A172 (cell line): ENCODE results near the gene PPIG. TPM values are rescaled to one million over a fixed set of nuclear protein-coding genes. Genes with fewer than 3 reads are reported as not detected.
"Not testable (repeated sequence)": the region's sequence is repeated elsewhere in the genome, so short reads cannot be mapped to it uniquely, and the experiment has no call there.

Source experiments
- DNase-seq: peaks from one replicate; pipeline ENCODE4 v3.0.0-alpha.2; 2015; ENCODE audit warnings: low spot score
- total RNA-seq: library from RNA; depleted of rRNA; stranded (reverse); fragments of >200 nt; shearing (Covaris generic); gene quantifications from 2 replicates; pipeline ENCODE4 v1.2.3, GENCODE V29; 2014; rRNA removed

Gene PPIG
- total RNA-seq, 1 experiment from 2014 or later, result 48.6 TPM

GRCh38 chr2:169664600-169664977, 80.4 kb downstream of the PPIG start:
- no peak for DNase-seq

GRCh38 chr2:169664978-169665930, 81.1 kb downstream of the PPIG start:
- no peak for DNase-seq

DNA sequence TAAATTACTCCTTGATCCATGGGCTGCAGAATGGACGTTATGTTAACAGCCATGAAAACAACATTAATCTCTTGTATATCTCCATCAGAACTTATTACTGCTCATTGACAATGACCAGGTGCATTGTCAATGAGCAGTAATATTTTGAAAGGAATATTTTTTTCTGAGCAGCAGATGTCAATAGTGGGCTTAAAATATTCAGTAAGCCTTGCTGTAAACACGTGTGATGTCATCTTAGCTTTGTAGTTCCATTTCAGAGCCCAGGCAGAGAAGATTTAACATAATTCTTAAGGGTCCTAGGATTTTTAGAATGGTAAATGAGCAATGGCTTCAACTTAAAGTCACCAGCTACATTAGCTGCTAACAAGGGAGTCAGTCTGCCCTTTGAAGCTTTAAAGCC, 83.4 kb downstream of the PPIG start:
- DNase-seq, result no peak

DNA sequence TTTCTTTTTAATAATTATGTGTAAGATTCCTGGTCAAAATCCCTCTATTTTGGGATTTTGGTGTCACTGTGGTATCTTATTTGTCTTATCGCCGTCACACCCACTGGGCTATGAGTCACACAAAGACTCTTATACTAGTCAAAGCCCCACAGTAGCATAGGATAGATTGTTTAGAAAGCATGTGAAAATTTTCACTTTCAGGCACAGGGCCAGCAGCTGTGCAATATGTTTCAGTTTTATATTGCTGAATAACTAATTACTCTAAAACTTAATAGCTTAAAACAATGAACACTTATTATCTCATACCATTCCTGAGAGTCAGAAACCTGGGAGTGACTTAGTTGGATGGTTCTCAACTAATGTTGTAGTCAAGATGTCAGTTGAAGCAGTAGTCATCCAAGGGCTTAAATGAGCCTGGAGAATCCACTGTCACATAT, 86.1 kb downstream of the PPIG start:
- DNase-seq, result peak; percentile 57

- no peak for DNase-seq
Measured at GRCh38 chr2:169670937-169671336, 86.8 kb downstream of the PPIG start.

- no peak for DNase-seq
Measured at GRCh38 chr2:169672406-169672805, 88.3 kb downstream of the PPIG start.

DNA sequence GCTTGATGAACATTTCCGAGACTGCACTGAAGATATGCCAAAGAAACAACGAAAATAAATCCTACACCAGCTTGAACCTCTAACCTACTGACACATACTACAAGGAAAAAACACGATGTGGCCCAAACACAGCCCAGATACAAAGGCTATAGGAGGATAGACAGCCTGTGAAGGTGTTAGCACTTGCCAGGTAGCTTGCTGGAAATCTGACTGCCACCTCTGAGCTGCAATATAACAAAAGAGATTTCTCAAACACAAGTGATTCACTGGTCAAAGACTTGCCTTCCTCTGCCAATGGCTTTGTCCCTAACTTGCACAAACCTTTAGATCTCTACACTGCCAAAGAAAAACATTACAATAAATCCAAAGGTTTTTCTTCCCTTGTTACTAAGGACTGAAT, 89.0 kb downstream of the PPIG start:
- DNase-seq, result no peak

- DNase-seq, result no peak
Measured at GRCh38 chr2:169673921-169674320, 89.8 kb downstream of the PPIG start.

DNA sequence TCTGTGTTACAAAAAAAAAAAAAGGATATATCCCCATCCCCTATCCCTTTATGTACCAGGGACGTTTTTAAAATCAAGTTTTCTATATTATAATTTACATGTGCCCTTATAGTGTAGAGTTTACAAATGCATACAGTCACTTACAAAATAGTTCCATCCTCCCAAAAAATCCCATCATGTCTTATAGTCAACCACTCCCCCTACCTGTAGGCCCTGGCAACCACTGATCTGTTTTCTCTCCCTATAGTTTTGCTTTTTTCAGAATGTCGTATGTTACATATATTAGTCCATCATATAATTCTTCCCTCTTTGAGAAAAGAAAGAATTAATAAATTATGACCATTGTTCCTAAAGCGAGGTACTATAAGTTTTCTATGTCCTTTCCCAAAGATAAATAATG, 92.2 kb downstream of the PPIG start:
- DNase-seq, result no peak

GRCh38 chr2:169676850-169677249, 92.7 kb downstream of the PPIG start:
- no peak for DNase-seq

DNA sequence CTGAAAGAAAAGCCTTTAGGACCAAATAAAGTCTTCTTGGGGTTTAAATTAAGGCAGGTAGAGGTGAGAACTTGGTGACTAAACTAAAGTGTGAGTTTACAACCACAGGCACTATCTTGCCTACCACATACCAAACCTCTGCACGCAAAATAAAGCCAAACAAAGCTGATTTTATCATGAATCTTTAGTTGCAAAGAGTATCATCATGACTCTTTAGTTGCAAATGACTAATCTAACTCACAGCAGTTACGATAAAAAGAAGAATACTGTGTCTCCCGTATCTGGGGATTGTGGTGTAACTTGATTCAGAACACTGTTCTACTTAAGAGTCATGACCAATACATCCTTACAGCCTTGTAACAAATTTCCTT, 98.9 kb downstream of the PPIG start:
- DNase-seq, result no peak

GRCh38 chr2:169683425-169684134, 99.4 kb downstream of the PPIG start:
- DNase-seq, result no peak

DNA sequence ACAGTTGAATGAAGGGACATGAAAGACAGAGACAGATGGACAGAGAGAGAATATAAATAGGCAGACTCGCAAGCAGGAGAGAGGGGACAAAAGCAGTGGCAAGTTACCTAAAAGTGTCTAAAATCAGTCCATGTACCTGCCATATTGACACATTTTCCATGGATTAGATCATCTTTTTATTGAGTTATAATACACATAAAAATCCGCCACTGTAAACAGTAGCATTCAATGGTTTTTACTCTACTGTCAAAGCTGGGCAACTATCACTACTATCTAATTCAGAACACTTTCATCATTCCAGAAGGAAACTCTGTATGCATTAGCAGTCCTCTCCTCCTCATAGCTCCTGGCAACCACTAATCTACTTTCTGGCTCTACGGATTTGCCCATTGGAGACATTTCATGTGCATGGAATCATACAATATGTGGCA, 100.0 kb downstream of the PPIG start:
- DNase-seq, result no peak

- not testable (repeated sequence) for DNase-seq
Measured at GRCh38 chr2:169684712-169685111, 100.6 kb downstream of the PPIG start.

- DNase-seq, result not testable (repeated sequence)
Measured at GRCh38 chr2:169686825-169687224, 102.7 kb downstream of the PPIG start.

DNA sequence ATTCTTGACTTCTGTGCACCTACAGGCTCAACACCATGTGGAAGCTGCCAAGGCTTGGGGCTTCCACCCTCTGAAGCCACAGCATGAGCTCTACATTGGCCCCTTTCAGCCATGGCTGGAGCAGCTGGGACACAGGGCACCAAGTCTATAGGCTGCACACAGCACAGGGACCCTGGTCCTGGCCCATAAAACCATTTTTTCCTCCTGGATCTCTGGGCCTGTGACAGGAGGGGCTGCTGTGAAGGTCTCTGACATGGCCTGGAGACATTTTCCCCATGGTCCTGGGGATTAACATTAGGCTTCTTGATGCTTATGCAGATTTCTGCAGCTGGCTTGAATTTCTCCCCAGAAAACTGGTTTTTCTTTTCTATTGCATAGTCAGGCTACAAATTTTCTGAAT, 103.8 kb downstream of the PPIG start:
- DNase-seq, result not testable (repeated sequence)

- DNase-seq, result no peak
Measured at GRCh38 chr2:169690958-169691357, 106.8 kb downstream of the PPIG start.

Other genes with a start within 250 kb of the PPIG start
- not detected in 2 replicates for gene LRP2, start 221.8 kb upstream of the PPIG start, total RNA-seq
- 1.7 and 2.0 TPM in 2 replicates for gene BBS5, start 104.9 kb upstream of the PPIG start, total RNA-seq
- gene KLHL41, start 74.6 kb upstream of the PPIG start, total RNA-seq, result 0.19 TPM in 1 of 2 replicates, not detected in the other
- gene FASTKD1, start 10.5 kb upstream of the PPIG start, total RNA-seq, result 37.3 and 40.4 TPM in 2 replicates
- gene CFAP210, start 110.1 kb downstream of the PPIG start, total RNA-seq, result not detected in 2 replicates
- 12.6 and 13.5 TPM in 2 replicates for gene PHOSPHO2, start 110.1 kb downstream of the PPIG start, total RNA-seq
- gene KLHL23, start 149.5 kb downstream of the PPIG start, total RNA-seq, result 24.9 and 29.0 TPM in 2 replicates
- gene SSB, start 214.5 kb downstream of the PPIG start, total RNA-seq, result 212 and 287 TPM in 2 replicates
- 141 and 192 TPM in 2 replicates for gene METTL5, start 240.6 kb downstream of the PPIG start, total RNA-seq
- gene UBR3, start 243.1 kb downstream of the PPIG start, total RNA-seq, result 19.9 and 21.0 TPM in 2 replicates